ENCODE results near the gene SNAP47.

Gene SNAP47

GRCh38 chr1:227770812-227771211, 35.6 kb downstream of the SNAP47 start:
- ChIA-PET CTCF (no interaction called here), POLR2A (no interaction called here)
- no peak for DNase-seq (ENCODE audit: extremely low spot score)
- TF ChIP-seq SP1 (IDR thresholded peaks at IDR 0.05) (no peak), CTBP1 (IDR thresholded peaks at IDR 0.05; ENCODE audit: borderline replicate concordance) (no peak), L3MBTL2 (conservative IDR thresholded peaks at IDR 0.05) (no peak), ARNT (IDR thresholded peaks at IDR 0.05) (no peak), FOXK2 (IDR thresholded peaks at IDR 0.05) (no peak), HDGF (IDR thresholded peaks at IDR 0.05; ENCODE audit: borderline replicate concordance) (no peak), LEF1 (IDR thresholded peaks at IDR 0.05; ENCODE audit: borderline replicate concordance) (no peak), FOXA1 (IDR thresholded peaks at IDR 0.05) (no peak), PKNOX1 (IDR thresholded peaks at IDR 0.05) (no peak), FOXM1 (IDR thresholded peaks at IDR 0.05; ENCODE audit: borderline replicate concordance) (no peak), TARDBP (IDR thresholded peaks at IDR 0.05) (no peak), SUZ12 (IDR thresholded peaks at IDR 0.05) (no peak), BHLHE40 (IDR thresholded peaks at IDR 0.05; ENCODE audit: borderline replicate concordance) (no peak)

GRCh38 chr1:227771326-227771725, 36.1 kb downstream of the SNAP47 start:
- TF ChIP-seq SP1 (IDR thresholded peaks at IDR 0.05) (no peak), ZNF384 (IDR thresholded peaks at IDR 0.05) (no peak), BHLHE40 (IDR thresholded peaks at IDR 0.05; ENCODE audit: borderline replicate concordance) (no peak), FOXA1 (IDR thresholded peaks at IDR 0.05) (no peak), PKNOX1 (IDR thresholded peaks at IDR 0.05) (no peak), HDGF (IDR thresholded peaks at IDR 0.05; ENCODE audit: borderline replicate concordance) (no peak), ARNT (IDR thresholded peaks at IDR 0.05) (no peak), TARDBP (IDR thresholded peaks at IDR 0.05) (no peak), NFRKB (IDR thresholded peaks at IDR 0.05) (no peak), CTBP1 (IDR thresholded peaks at IDR 0.05; ENCODE audit: borderline replicate concordance) (no peak), SUZ12 (IDR thresholded peaks at IDR 0.05) (no peak)
- ChIA-PET CTCF (no interaction called here), POLR2A (no interaction called here)
- DNase-seq (ENCODE audit: extremely low spot score) = no peak

- DNase-seq (ENCODE audit: extremely low spot score) = no peak
- ChIA-PET CTCF (no interaction called here), POLR2A (no interaction called here)
- TF ChIP-seq L3MBTL2 (conservative IDR thresholded peaks at IDR 0.05) (no peak), ZNF384 (IDR thresholded peaks at IDR 0.05) (no peak), NFRKB (IDR thresholded peaks at IDR 0.05) (no peak), SUZ12 (IDR thresholded peaks at IDR 0.05) (no peak), ARNT (IDR thresholded peaks at IDR 0.05) (no peak), CTBP1 (IDR thresholded peaks at IDR 0.05; ENCODE audit: borderline replicate concordance) (no peak), PKNOX1 (IDR thresholded peaks at IDR 0.05) (no peak)
Observed at GRCh38 chr1:227771771-227772170, 36.5 kb downstream of the SNAP47 start.

- POLR2A ChIA-PET = no interaction called here
- TF ChIP-seq FOXM1 (IDR thresholded peaks at IDR 0.05; ENCODE audit: borderline replicate concordance) = no peak
- TF ChIP-seq TARDBP (IDR thresholded peaks at IDR 0.05) = no peak
- no peak for TF ChIP-seq L3MBTL2 (conservative IDR thresholded peaks at IDR 0.05)
- no peak for TF ChIP-seq SP1 (IDR thresholded peaks at IDR 0.05)
- TF ChIP-seq FOXK2 (IDR thresholded peaks at IDR 0.05) = no peak
- TF ChIP-seq LEF1 (IDR thresholded peaks at IDR 0.05; ENCODE audit: borderline replicate concordance) = no peak
- no peak for TF ChIP-seq FOXA1 (IDR thresholded peaks at IDR 0.05)
- no peak for TF ChIP-seq ARNT (IDR thresholded peaks at IDR 0.05)
- no peak for TF ChIP-seq CTBP1 (IDR thresholded peaks at IDR 0.05; ENCODE audit: borderline replicate concordance)
- no peak for TF ChIP-seq BHLHE40 (IDR thresholded peaks at IDR 0.05; ENCODE audit: borderline replicate concordance)
- TF ChIP-seq NFRKB (IDR thresholded peaks at IDR 0.05) = no peak
- TF ChIP-seq ELF4 (IDR thresholded peaks at IDR 0.05) = no peak
- no peak for TF ChIP-seq PKNOX1 (IDR thresholded peaks at IDR 0.05)
- TF ChIP-seq SUZ12 (IDR thresholded peaks at IDR 0.05) = no peak
- no peak for TF ChIP-seq HDGF (IDR thresholded peaks at IDR 0.05; ENCODE audit: borderline replicate concordance)
- TF ChIP-seq ZNF384 (IDR thresholded peaks at IDR 0.05) = no peak
- CTCF ChIA-PET = no interaction called here
- DNase-seq (ENCODE audit: extremely low spot score) = no peak
Observed at GRCh38 chr1:227773558-227773957, 38.3 kb downstream of the SNAP47 start.

GRCh38 chr1:227774051-227774731, 39.0 kb downstream of the SNAP47 start:
- DNase-seq (ENCODE audit: extremely low spot score) = no peak
- TF ChIP-seq SUZ12 (IDR thresholded peaks at IDR 0.05) (no peak), FOXM1 (IDR thresholded peaks at IDR 0.05; ENCODE audit: borderline replicate concordance) (no peak), ARNT (IDR thresholded peaks at IDR 0.05) (no peak), PKNOX1 (IDR thresholded peaks at IDR 0.05) (no peak), ZNF384 (IDR thresholded peaks at IDR 0.05) (no peak), ELF4 (IDR thresholded peaks at IDR 0.05) (no peak), TARDBP (IDR thresholded peaks at IDR 0.05) (no peak), NFRKB (IDR thresholded peaks at IDR 0.05) (no peak), L3MBTL2 (conservative IDR thresholded peaks at IDR 0.05) (no peak), CTBP1 (IDR thresholded peaks at IDR 0.05; ENCODE audit: borderline replicate concordance) (no peak), FOXK2 (IDR thresholded peaks at IDR 0.05) (no peak), SP1 (IDR thresholded peaks at IDR 0.05) (no peak), FOXA1 (IDR thresholded peaks at IDR 0.05) (no peak), BHLHE40 (IDR thresholded peaks at IDR 0.05; ENCODE audit: borderline replicate concordance) (no peak), LEF1 (IDR thresholded peaks at IDR 0.05; ENCODE audit: borderline replicate concordance) (no peak), HDGF (IDR thresholded peaks at IDR 0.05; ENCODE audit: borderline replicate concordance) (no peak)
- ChIA-PET POLR2A (no interaction called here), CTCF (interaction anchor here (1.2 kb wide), 1 partner anchor 180 kb away, joined by 3 read pairs; no protein-coding TSS in a partner anchor)

Measured in HEK293T (cell line).